IMR-90 (cell line): ENCODE results near the gene CFAP251. TPM values are rescaled to one million over a fixed set of nuclear protein-coding genes. Genes with fewer than 3 reads are reported as not detected.

Experiments used
- ATAC-seq: fragments of 200-7000 bp; cut with Tn5 transposase; 2 replicates; pipeline ENCODE4 v1.9.1; 2020; ENCODE audit warnings: low read depth, mild to moderate bottlenecking, moderate library complexity
- BruUV-seq: library from RNA; stranded (reverse); fragments of 400-500 nt; replicated peaks from 2 replicates; lab custom pipeline; 2021; lab: Mats Ljungman, UMichigan
- CTCF ChIA-PET: fragments of 300-600 bp; formaldehyde crosslinking; extraction: SDS; loops from one replicate; lab custom pipeline; 2021; ENCODE audit warnings: antibody characterized with exemption; lab: Yijun Ruan, JAX
- POLR2A ChIA-PET: fragments of 300-600 bp; sonication (Branson Sonifier 250); formaldehyde crosslinking; loops from one replicate; lab custom pipeline; 2022; ENCODE audit warnings: antibody characterized with exemption; ENCODE audit not compliant: unreplicated experiment; lab: Charles Lee
- DNase-seq: peaks from one replicate; pipeline ENCODE4 v3.0.0; 2013
- H2AFZ ChIP-seq: replicated peaks from 2 replicates; pipeline ENCODE3; 2013; ENCODE audit warnings: low read length, mild to moderate bottlenecking; ENCODE audit not compliant: poor library complexity
- H2AK5ac ChIP-seq: 2 replicates; pipeline ENCODE4 v1.6.1; 2013; ENCODE audit warnings: low read depth, low read length, inconsistent platforms
- H2AK9ac ChIP-seq: replicated peaks from 2 replicates; pipeline ENCODE3; 2013; ENCODE audit warnings: mild to moderate bottlenecking, low read depth, low read length, moderate library complexity; ENCODE audit not compliant: poor library complexity
- H2BK120ac ChIP-seq: 2 replicates; pipeline ENCODE4 v1.6.1; 2013; ENCODE audit warnings: low read depth, low read length, inconsistent platforms
- H2BK15ac ChIP-seq: 3 replicates; pipeline ENCODE4 v1.6.1; 2013; ENCODE audit warnings: low read depth, low read length, inconsistent platforms
- H2BK20ac ChIP-seq: 2 replicates; pipeline ENCODE4 v1.6.1; 2013; ENCODE audit warnings: low read depth, mild to moderate bottlenecking, inconsistent platforms, low read length, moderate library complexity
- H2BK5ac ChIP-seq: 2 replicates; pipeline ENCODE4 v1.6.1; 2013; ENCODE audit warnings: mild to moderate bottlenecking, low read depth, low read length, inconsistent platforms; ENCODE audit not compliant: poor library complexity, severe bottlenecking
- H3K14ac ChIP-seq: replicated peaks from 2 replicates; pipeline ENCODE4 v1.6.1; 2013; ENCODE audit warnings: low read depth, low read length, inconsistent platforms
- H3K18ac ChIP-seq: 2 replicates; pipeline ENCODE4 v1.6.1; 2013; ENCODE audit warnings: low read depth, low read length, control low read depth
- H3K23ac ChIP-seq: 2 replicates; pipeline ENCODE4 v1.6.1; 2013; ENCODE audit warnings: low read depth, low read length, inconsistent platforms
- H3K27ac ChIP-seq: 2 replicates; pipeline ENCODE4 v1.5.1; 2013; ENCODE audit warnings: mild to moderate bottlenecking, control low read depth, low read length; ENCODE audit not compliant: insufficient read depth
- H3K27me3 ChIP-seq: 2 replicates; pipeline ENCODE4 v1.6.1; 2013; ENCODE audit warnings: low read length; ENCODE audit not compliant: control insufficient read depth, insufficient read depth
- H3K36me3 ChIP-seq: 2 replicates; pipeline ENCODE4 v1.6.1; 2013; ENCODE audit warnings: low read length, mixed read lengths; ENCODE audit not compliant: control insufficient read depth, insufficient read depth
- H3K4ac ChIP-seq: 2 replicates; pipeline ENCODE4 v1.6.1; 2013; ENCODE audit warnings: low read depth, low read length, inconsistent platforms
- H3K4me1 ChIP-seq: 2 replicates; pipeline ENCODE4 v1.6.1; 2013; ENCODE audit warnings: low read length, mixed read lengths; ENCODE audit not compliant: control insufficient read depth, insufficient read depth
- H3K4me2 ChIP-seq: 2 replicates; pipeline ENCODE4 v1.6.1; 2013; ENCODE audit warnings: low read depth, mild to moderate bottlenecking, control low read depth, low read length, moderate library complexity
- H3K4me3 ChIP-seq: 2 replicates; pipeline ENCODE4 v1.5.1; 2013; ENCODE audit warnings: low read depth, mild to moderate bottlenecking, control low read depth, low read length, moderate library complexity; ENCODE audit not compliant: insufficient read depth
- H3K56ac ChIP-seq: 2 replicates; pipeline ENCODE4 v1.6.1; 2013; ENCODE audit warnings: low read length, inconsistent platforms; ENCODE audit not compliant: insufficient read depth; ENCODE audit errors: extremely low read depth
- H3K79me1 ChIP-seq, 2 experiments: 2 replicates each; pipeline ENCODE4 v1.6.1; 2013; ENCODE audit warnings: low read length in 2 of 2, inconsistent platforms in 1 of 2, low read depth in 1 of 2
- H3K9ac ChIP-seq: 2 replicates; pipeline ENCODE4 v1.6.1; 2013; ENCODE audit warnings: low read depth, low read length, control low read depth
- H3K9me1 ChIP-seq: 2 replicates; pipeline ENCODE4 v1.6.1; 2013; ENCODE audit warnings: low read length, inconsistent platforms; ENCODE audit not compliant: insufficient read depth
- H3K9me3 ChIP-seq: 2 replicates; pipeline ENCODE4 v1.6.1; 2013; ENCODE audit warnings: low read length; ENCODE audit not compliant: control insufficient read depth, insufficient read depth
- H4K20me1 ChIP-seq: 2 replicates; pipeline ENCODE4 v1.6.1; 2013; ENCODE audit warnings: low read length, inconsistent platforms; ENCODE audit not compliant: insufficient read depth
- H4K5ac ChIP-seq: 2 replicates; pipeline ENCODE4 v1.6.1; 2013; ENCODE audit warnings: mild to moderate bottlenecking, low read depth, low read length, control low read depth
- H4K8ac ChIP-seq, 2 experiments: 2 replicates each; pipeline ENCODE4 v1.6.1; 2013; ENCODE audit warnings: low read depth in 2 of 2, low read length in 2 of 2, control low read depth in 1 of 2, inconsistent platforms in 1 of 2
- H4K91ac ChIP-seq: 2 replicates; pipeline ENCODE4 v1.6.1; 2013; ENCODE audit warnings: low read depth, low read length, inconsistent platforms; ENCODE audit not compliant: insufficient read depth
- BHLHE40 ChIP-seq: fragments of 150-350 bp; IDR thresholded peaks from 2 replicates; pipeline ENCODE4 v1.6.1; 2016; ENCODE audit warnings: mild to moderate bottlenecking, low read depth, low read length
- CEBPB ChIP-seq: IDR thresholded peaks from 2 replicates; pipeline ENCODE4 v1.6.1; 2012; ENCODE audit warnings: low read depth, low read length, improper control_type of control experiment
- CHD1 ChIP-seq: IDR thresholded peaks from 2 replicates; pipeline ENCODE4 v1.6.1; 2012; ENCODE audit warnings: low read depth, low read length, improper control_type of control experiment
- CTCF ChIP-seq: conservative IDR thresholded peaks from 2 replicates; pipeline ENCODE4 v1.5.1; 2012; ENCODE audit warnings: mild to moderate bottlenecking, low read depth, low read length, improper control_type of control experiment
- ELK1 ChIP-seq: fragments of 150-350 bp; IDR thresholded peaks from 2 replicates; pipeline ENCODE4 v1.6.1; 2016; ENCODE audit warnings: low read depth, mild to moderate bottlenecking, low read length, moderate library complexity, borderline replicate concordance
- FOS ChIP-seq: fragments of 150-350 bp; IDR thresholded peaks from 2 replicates; pipeline ENCODE4 v1.6.1; 2016; ENCODE audit warnings: low read depth, low read length
- MAFK ChIP-seq: IDR thresholded peaks from 2 replicates; pipeline ENCODE4 v1.6.1; 2012; ENCODE audit warnings: low read depth, low read length, improper control_type of control experiment
- MAZ ChIP-seq: IDR thresholded peaks from 2 replicates; pipeline ENCODE4 v1.6.1; 2012; ENCODE audit warnings: low read depth, mild to moderate bottlenecking, low read length, improper control_type of control experiment, moderate library complexity, borderline replicate concordance
- MXI1 ChIP-seq: IDR thresholded peaks from 2 replicates; pipeline ENCODE4 v1.6.1; 2012; ENCODE audit warnings: low read depth, mild to moderate bottlenecking, low read length, moderate library complexity, borderline replicate concordance
- NFE2L2 ChIP-seq: fragments of 150-350 bp; IDR thresholded peaks from 2 replicates; pipeline ENCODE4 v1.6.1; 2016; ENCODE audit warnings: low read depth, mild to moderate bottlenecking, low read length
- POLR2A ChIP-seq: IDR thresholded peaks from 2 replicates; pipeline ENCODE4 v1.6.1; 2012; ENCODE audit warnings: mild to moderate bottlenecking, low read depth, low read length
- RAD21 ChIP-seq: IDR thresholded peaks from 2 replicates; pipeline ENCODE4 v1.6.1; 2012; ENCODE audit warnings: low read length, improper control_type of control experiment
- RCOR1 ChIP-seq: IDR thresholded peaks from 2 replicates; pipeline ENCODE4 v1.6.1; 2012; ENCODE audit warnings: mild to moderate bottlenecking, low read length, improper control_type of control experiment; ENCODE audit not compliant: insufficient replicate concordance
- RFX5 ChIP-seq: IDR thresholded peaks from 2 replicates; pipeline ENCODE4 v1.8.0; 2012; ENCODE audit warnings: low read depth, mild to moderate bottlenecking, low read length, moderate library complexity
- SMC3 ChIP-seq: fragments of 150-350 bp; IDR thresholded peaks from 2 replicates; pipeline ENCODE4 v1.6.1; 2016; ENCODE audit warnings: low read depth, mild to moderate bottlenecking, antibody characterized with exemption, low read length, moderate library complexity
- USF2 ChIP-seq: fragments of 150-350 bp; IDR thresholded peaks from 2 replicates; pipeline ENCODE4 v1.6.1; 2017; ENCODE audit warnings: mild to moderate bottlenecking, antibody characterized with exemption, low read length, low read depth
- WGBS, 2 experiments: methylation state at CpG; one replicate each; pipeline versions ENCODE4 v1.1.5 to v1.1.7; 2013; ENCODE audit warnings: missing lambda C conversion rate in 2 of 2; ENCODE audit not compliant: insufficient read length in 1 of 2; ENCODE audit errors: extremely low coverage in 2 of 2; 5-methylcytosine and 5-hydroxymethylcytosine counted together
- dilution Hi-C: fragments of 300-500 bp; cut with HindIII; formaldehyde crosslinking; loops from one replicate; pipeline ENCODE4 v1.14.3; 2018; ENCODE audit warnings: low sequenced_read_pairs; ENCODE audit not compliant: unreplicated experiment
- in situ Hi-C: fragments of 300-500 bp; cut with MboI; formaldehyde crosslinking; loops from 3 replicates; pipeline ENCODE4 v1.14.3; 2019; ENCODE audit warnings: low sequenced_read_pairs, inconsistent platforms, mixed read lengths
- intact Hi-C: fragments of 100-400 bp; cut with micrococcal nuclease; formaldehyde crosslinking; loops from 2 replicates; pipeline ENCODE4 v1.10.0; 2022
- polyA plus RNA-seq, 3 experiments: library from polyadenylated mRNA; depleted of rRNA; stranded (reverse); fragments of >200 nt; gene quantifications; 2 replicates each; pipeline ENCODE4 v1.2.3, GENCODE V29; 2012; ENCODE audit warnings: low replicate concordance in 1 of 3
- total RNA-seq: library from RNA; depleted of rRNA; stranded (reverse); fragments of >200 nt; gene quantifications from 2 replicates; pipeline ENCODE4 v1.2.3, GENCODE V29; 2012

CFAP251 gene
- total and polyA plus RNA-seq, 2 of the 4 experiments (the other 2 are of a cell fraction): 7.8 to 9.1 TPM

- in situ Hi-C loops: no loop called here
Observed at GRCh38 chr12:121961195-121961879, 42.9 kb downstream of the CFAP251 start.

More at GRCh38 chr12:121961195-121961879, 42.9 kb downstream of the CFAP251 start:
- no peak for ATAC-seq
- no peaks in the 10 kb centered on the region for H4K20me1 ChIP-seq
- ChIA-PET CTCF (no interaction called here), POLR2A (no interaction called here)
- H2AK9ac ChIP-seq: no peak overlapping the region
- H2BK5ac ChIP-seq: no peak overlapping the region
- H3K4me2 ChIP-seq: no peak overlapping the region
- no peak overlapping the region for H3K4ac ChIP-seq
- no peak overlapping the region for H3K14ac ChIP-seq
- peaks cover 11% of the 10 kb centered on the region for H3K9me1 ChIP-seq
- 88% methylated on average over 1 of the region's 5 CpGs; no CpG with 5 or more reads in 1 of the 2 experiments for WGBS, 2 experiments
- H3K27me3 ChIP-seq: no peaks in the 10 kb centered on the region
- TF ChIP-seq CHD1 (no peak), MAFK (no peak), RFX5 (no peak), SMC3 (no peak), RAD21 (no peak), POLR2A (no peak), CTCF (no peak), BHLHE40 (no peak), CEBPB (no peak), MAZ (no peak), RCOR1 (no peak), ELK1 (no peak), NFE2L2 (no peak), FOS (no peak), USF2 (no peak), MXI1 (no peak)
- no peak overlapping the region for H2BK20ac ChIP-seq
- H2AK5ac ChIP-seq: no peak overlapping the region
- H3K79me1 ChIP-seq: peaks cover 0 to 18% of the 10 kb centered on the region in 2 experiments; a peak in 2 of 4 replicates
- peaks cover 11% of the 10 kb centered on the region; the same call in 1 of the 2 replicates for H3K36me3 ChIP-seq
- intact Hi-C loops: no loop called here
- H3K9me3 ChIP-seq: no peaks in the 10 kb centered on the region
- dilution Hi-C loops: no loop called here
- H2BK15ac ChIP-seq: no peak overlapping the region
- H3K9ac ChIP-seq: no peak overlapping the region
- no peak overlapping the region for H3K4me3 ChIP-seq
- BruUV-seq: no TSS peak
- DNase-seq: no peak
- H3K23ac ChIP-seq: no peak overlapping the region
- H3K27ac ChIP-seq: no peak overlapping the region
- no peak overlapping the region for H2AFZ ChIP-seq
- H2BK120ac ChIP-seq: no peak overlapping the region
- H4K91ac ChIP-seq: no peak overlapping the region
- H4K5ac ChIP-seq: no peak overlapping the region
- H3K18ac ChIP-seq: no peak overlapping the region
- no peak overlapping the region for H4K8ac ChIP-seq
- peaks cover 16% of the 10 kb centered on the region for H3K4me1 ChIP-seq
- no peak overlapping the region for H3K56ac ChIP-seq
